HEK293 (cell line): ENCODE measurements around the gene CYB5B.

Experiments used
- CTCF ChIP-seq: fragments of 450-650 bp; formaldehyde crosslinking; IDR thresholded peaks from 2 replicates; pipeline ENCODE4 v1.5.1; 2016; ENCODE audit warnings: missing biosample characterization, missing genetic modification characterization
- HIC1 ChIP-seq: fragments of 450-650 bp; formaldehyde crosslinking; IDR thresholded peaks from 2 replicates; pipeline ENCODE4 v1.5.1; 2016; ENCODE audit warnings: missing biosample characterization, missing genetic modification characterization
- KLF10 ChIP-seq: fragments of 450-650 bp; IDR thresholded peaks from 2 replicates; pipeline ENCODE4 v1.5.1; 2018; ENCODE audit warnings: missing biosample characterization, mild to moderate bottlenecking, missing genetic modification characterization
- ZNF146 ChIP-seq: fragments of 450-650 bp; formaldehyde crosslinking; IDR thresholded peaks from 2 replicates; pipeline ENCODE4 v1.5.1; 2016; ENCODE audit warnings: missing biosample characterization, missing genetic modification characterization
- ZNF341 ChIP-seq: fragments of 450-650 bp; formaldehyde crosslinking; IDR thresholded peaks from 2 replicates; pipeline ENCODE4; 2016; ENCODE audit warnings: low read depth, missing biosample characterization, missing genetic modification characterization
- ZNF423 ChIP-seq: fragments of 450-650 bp; formaldehyde crosslinking; IDR thresholded peaks from 2 replicates; pipeline ENCODE4 v1.5.1; 2016; ENCODE audit warnings: missing biosample characterization, missing genetic modification characterization
- ZNF488 ChIP-seq: fragments of 450-650 bp; formaldehyde crosslinking; IDR thresholded peaks from 2 replicates; pipeline ENCODE4 v1.5.1; 2016; ENCODE audit warnings: missing biosample characterization, missing genetic modification characterization
- ZXDB ChIP-seq: fragments of 450-650 bp; formaldehyde crosslinking; IDR thresholded peaks from 2 replicates; pipeline ENCODE4 v1.5.1; 2016; ENCODE audit warnings: missing biosample characterization, missing genetic modification characterization

GRCh38 chr16:69497876-69498596, 73.6 kb downstream of the CYB5B start:
- no peak for TF ChIP-seq KLF10 (tag by site-specific recombination)
- no peak for TF ChIP-seq ZNF146 (tag by site-specific recombination)
- TF ChIP-seq ZNF488 = no peak
- TF ChIP-seq HIC1 = no peak
- no peak for TF ChIP-seq ZNF341 (tag by site-specific recombination)
- TF ChIP-seq ZXDB (tag by site-specific recombination) = no peak
- TF ChIP-seq ZNF423 (tag by site-specific recombination) = no peak
- TF ChIP-seq CTCF (tag by site-specific recombination) = no peak
